Measurements from ENCODE around the gene HCFC1R1.
"Not testable (repeated sequence)": the region's sequence is repeated elsewhere in the genome, so short reads cannot be mapped to it uniquely, and the experiment has no call there.

Gene HCFC1R1

DNA sequence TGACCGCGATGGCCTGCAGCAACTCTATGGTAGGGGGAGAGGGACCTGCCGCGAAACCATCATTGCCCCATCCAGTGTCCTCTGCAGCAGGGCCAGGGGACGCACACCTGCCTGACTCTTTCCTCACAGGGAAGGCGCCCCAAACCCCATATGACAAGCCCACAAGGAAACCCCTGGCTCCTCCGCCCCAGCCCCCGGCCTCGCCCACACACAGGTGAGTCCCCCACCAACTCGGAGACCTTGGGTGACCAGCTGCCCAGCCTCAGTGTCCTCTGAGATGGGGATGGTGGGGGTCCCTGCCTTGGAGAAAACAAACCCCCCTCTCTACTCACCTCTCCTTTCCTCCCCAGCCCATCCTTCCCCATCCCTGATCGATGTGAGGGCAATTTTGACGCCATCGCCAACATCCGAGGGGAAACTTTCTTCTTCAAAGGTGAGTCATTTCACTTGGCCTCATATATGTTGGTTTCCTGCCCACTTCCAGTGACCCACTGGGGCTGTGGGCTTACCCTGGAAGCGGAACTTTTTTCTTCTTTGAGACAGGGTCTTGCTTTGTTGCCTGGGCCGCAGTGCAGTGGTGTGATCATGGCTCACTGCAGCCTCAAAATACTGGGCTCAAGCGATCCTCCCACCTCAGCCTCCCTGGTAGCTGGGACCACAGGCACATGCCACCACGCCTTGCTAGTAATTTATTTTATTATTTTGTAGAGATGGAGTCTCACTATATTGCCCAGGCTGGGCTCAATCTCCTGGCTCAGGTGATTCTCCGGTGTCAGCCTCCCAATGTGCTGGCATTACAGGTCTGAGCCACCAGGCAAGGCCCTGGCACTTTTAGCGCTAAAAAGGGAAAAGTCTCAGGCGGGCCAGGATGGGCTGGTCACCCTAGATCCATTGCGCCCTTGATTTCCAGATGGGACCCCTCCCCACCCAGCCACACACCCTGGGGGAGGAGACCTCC is 33.7 kb upstream of the HCFC1R1 start:
- no peak for DNase-seq (ENCODE audit: low spot score)
- FAIRE-seq = no peak

DNA sequence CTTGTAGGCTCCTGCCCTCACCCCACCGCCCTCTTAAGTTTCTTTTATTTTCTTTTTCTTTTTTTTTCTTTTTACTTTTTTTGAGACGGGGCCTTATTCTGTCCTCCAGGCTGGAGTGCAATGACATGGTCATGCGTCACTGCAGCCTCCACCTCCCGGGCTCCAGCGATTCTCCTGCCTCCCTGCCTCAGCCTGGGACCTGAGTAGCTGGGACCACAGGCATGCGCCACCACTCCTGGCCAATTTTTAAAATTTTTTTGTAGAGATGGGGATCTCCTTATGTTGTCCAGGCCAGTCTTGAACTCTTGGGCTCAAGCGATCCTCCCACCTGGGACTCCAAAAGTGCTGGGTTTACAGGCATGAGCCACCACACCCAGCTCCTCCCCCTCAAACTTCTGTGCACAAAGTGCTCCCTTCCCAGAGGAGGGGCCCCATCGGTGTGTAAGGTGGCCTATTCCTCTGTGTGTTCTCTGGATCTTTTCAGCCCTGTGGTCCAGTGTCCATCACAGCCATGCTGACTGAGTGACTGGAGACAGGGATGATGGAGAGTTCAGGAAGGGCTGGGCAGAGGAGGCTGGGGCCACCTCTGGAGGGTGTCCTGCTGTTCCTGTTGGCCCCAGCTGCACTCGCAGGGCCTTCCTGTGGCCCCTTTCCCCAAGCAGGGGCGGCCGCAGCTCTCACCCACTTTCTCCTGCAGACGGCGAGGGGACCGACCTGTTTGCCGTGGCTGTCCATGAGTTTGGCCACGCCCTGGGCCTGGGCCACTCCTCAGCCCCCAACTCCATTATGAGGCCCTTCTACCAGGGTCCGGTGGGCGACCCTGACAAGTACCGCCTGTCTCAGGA is 32.8 kb upstream of the HCFC1R1 start:
- FAIRE-seq (no peak), DNase-seq (ENCODE audit: low spot score) (no peak)

DNA sequence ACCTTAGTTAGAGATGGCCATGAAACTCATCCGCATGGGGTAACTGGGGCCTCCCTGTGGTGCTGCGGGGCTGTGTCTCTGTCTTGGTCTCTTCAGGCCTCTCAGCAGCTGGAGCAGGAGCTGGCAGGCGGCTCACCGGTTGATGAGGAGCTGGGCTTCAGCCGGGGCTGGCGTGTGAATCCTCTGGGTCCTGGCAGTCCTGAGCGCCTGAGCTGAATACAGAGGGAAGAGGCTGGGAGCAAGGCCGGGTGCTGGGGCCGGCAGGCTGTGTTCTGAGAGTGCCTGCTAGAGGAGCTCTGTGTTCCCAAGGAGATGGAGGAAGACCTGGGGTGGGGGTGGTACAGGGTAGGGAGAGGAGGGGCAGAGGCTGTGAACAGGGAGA is 32.0 kb upstream of the HCFC1R1 start:
- not testable (repeated sequence) for FAIRE-seq; DNase-seq (ENCODE audit: low spot score)

DNA sequence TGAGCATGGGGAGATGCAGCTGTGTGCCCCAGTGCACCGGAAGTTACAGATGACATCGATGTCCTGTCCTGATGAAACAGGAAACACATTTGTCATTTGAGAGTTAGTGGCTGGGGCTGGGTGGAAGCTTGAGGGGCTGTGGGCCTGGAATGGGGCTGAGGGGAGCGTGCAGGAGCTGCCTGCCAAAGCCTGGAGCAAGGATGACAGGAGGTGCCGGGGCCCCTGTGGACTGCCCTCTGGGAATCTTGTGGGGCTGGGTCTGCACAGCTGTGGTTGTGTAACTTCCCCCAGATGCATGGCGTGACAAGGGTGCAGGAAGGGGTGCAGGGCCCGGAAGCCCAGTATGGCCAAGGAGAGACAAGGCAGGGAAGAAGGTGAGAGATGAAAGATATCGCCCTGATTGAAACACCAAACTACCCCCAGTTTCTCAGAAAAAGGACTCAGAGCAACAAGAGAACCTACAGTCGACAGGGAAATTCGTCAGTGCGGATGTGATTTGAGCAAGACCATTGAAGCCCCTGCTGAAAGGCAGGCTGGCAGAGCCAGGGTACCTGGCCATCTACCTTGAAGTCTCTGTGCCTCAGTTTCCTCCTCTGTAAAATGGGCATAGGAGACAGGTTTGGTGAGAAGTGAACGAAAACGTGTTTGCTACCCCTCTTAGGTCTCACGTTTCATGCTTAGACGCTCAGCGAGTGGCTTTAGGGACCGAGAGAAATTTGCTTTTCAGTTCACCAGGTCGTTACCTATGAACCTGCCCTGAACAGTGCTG is 31.4 kb upstream of the HCFC1R1 start:
- DNase-seq (ENCODE audit: low spot score) = no peak
- no peak for FAIRE-seq

DNA sequence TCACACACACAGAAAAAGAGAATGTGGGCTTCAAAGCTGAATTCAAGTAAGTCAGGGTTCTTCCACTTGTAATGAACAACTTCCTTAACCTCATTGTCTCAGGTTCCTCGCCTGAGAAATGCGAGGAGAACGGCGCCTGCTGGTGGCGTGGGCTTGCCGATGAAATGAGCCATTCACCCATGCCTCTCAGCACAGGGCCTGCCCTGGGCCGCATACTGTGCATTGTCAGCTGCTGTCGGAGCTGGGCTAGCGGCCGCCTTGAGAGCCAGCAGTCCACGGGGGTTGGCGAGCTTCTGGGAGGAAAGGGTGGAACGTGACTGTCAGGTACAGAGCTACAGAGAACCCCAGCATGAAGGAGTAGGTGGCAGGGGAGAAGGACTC is 29.6 kb upstream of the HCFC1R1 start:
- not testable (repeated sequence) for FAIRE-seq; DNase-seq (ENCODE audit: low spot score)

DNA sequence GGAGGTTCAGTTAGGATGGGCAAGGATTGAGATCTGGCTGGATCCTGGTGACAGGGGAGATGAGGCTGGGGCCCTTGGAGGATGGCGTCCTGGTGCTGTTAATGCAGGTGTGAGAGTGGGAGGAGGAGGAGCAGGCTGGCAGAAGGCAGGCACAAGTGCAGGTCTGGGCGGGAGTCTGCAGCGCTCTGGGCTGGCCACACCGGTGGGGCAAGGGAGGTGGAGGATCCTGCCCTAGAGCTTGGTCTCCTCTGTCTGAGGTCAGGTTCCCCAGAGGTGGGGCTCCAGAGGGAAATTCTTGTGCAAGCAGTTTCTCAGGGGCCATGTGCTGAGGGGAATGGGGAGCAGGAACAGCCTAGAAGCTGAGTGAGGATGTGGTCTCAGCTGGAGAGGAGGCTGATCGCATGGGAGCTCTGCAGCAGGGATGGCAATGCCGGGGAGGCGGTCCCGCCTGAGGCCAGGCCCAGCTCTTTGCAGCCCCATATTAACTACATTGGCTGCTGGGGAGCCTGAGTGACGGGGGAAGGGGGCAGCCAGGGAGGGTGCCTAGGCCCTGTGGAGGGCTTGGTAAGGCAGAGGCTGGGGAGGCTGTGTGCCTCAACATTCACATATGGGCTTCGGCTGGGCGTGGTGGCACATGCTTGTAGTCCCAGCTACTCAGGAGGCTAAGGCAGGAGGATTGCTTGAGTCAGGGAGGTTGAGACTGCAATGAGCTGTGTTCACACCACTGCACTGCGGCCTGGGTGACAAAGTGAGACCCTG is 29.0 kb upstream of the HCFC1R1 start:
- DNase-seq (ENCODE audit: low spot score); FAIRE-seq: not testable (repeated sequence)

DNA sequence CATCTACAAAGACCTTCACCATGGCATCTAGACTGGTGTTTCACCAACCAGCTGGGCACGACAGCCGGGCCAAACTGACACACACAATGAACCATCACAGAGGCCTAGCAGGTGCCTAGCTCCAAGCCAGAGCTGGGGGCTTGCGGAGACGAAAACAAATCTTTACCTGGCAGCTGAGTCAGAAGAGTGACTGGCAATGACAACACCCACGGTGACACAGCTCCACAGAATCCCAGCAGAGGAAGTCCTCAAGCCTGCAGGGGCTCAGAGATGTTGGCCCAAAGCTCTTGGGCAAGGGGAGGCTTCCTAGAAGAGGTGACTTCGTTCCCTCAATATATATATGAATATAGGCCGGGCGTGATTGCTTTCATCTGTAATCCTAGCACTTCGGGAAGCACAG is 27.8 kb upstream of the HCFC1R1 start:
- FAIRE-seq (no peak), DNase-seq (ENCODE audit: low spot score) (no peak)

DNA sequence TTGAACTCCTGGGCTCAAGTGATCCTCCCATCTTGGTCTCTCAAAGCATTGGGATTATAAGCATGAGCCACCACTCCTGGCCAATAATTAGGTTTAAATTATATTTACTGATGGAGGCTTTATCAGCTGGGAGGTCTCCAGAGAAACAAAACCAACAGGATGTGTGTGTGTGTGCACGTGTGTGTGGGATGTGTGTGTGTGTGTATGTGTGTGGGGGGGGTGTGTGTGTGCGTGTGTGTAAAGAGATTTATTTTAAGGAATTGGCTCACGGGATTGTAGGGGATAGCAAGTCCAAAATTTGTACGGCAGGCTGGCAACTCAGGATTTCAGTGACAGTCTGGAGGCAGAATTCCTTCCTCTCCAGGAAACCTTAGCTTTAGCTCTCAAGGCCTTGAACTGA is 27.3 kb upstream of the HCFC1R1 start:
- DNase-seq (ENCODE audit: low spot score) (no peak), FAIRE-seq (no peak)

DNA sequence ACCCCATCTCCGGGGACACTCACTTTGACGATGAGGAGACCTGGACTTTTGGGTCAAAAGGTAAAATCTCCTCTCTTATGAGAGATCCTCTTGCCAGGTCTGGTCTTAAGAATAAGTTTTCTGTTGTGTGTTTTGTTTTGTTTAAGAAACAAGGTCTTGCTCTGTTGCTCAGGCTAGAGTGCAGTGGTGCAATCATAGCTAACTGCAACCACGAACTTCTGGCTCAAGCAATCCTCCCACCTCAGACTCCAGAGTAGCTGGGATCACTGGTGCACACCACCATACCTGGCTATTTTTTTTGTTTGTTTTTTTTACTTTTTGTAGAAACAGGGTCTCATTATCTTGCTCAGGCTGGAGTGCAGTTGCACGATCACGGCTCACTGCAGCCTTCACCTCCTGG is 26.7 kb upstream of the HCFC1R1 start:
- DNase-seq (ENCODE audit: low spot score) (no peak), FAIRE-seq (no peak)

DNA sequence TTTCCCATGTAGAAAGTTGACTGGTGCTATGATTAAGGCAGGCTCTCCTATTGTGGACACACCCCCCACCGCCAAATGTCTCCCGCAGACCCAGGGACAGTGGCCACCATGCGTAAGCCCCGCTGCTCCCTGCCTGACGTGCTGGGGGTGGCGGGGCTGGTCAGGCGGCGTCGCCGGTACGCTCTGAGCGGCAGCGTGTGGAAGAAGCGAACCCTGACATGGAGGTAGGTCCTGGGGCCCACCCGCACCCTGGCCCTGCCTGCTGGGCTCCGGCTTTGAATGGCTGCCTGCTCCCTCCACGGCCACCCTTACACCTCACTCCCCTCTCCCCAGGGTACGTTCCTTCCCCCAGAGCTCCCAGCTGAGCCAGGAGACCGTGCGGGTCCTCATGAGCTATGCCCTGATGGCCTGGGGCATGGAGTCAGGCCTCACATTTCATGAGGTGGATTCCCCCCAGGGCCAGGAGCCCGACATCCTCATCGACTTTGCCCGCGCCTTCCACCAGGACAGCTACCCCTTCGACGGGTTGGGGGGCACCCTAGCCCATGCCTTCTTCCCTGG is 26.3 kb upstream of the HCFC1R1 start:
- DNase-seq (ENCODE audit: low spot score) (no peak), FAIRE-seq (no peak)

DNA sequence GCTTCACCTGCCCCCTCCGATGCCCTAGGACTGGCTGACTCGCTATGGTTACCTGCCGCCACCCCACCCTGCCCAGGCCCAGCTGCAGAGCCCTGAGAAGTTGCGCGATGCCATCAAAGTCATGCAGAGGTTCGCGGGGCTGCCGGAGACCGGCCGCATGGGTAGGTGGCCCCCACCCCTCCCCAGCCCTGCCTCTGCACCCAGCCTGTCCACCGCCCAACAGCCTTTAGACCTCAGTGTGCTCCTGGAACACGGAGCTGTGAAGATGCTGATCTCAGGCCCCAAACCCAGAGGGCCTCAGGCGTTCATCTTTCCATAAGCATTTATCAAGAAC is 23.6 kb upstream of the HCFC1R1 start:
- no peak for FAIRE-seq
- no peak for DNase-seq (ENCODE audit: low spot score)

DNA sequence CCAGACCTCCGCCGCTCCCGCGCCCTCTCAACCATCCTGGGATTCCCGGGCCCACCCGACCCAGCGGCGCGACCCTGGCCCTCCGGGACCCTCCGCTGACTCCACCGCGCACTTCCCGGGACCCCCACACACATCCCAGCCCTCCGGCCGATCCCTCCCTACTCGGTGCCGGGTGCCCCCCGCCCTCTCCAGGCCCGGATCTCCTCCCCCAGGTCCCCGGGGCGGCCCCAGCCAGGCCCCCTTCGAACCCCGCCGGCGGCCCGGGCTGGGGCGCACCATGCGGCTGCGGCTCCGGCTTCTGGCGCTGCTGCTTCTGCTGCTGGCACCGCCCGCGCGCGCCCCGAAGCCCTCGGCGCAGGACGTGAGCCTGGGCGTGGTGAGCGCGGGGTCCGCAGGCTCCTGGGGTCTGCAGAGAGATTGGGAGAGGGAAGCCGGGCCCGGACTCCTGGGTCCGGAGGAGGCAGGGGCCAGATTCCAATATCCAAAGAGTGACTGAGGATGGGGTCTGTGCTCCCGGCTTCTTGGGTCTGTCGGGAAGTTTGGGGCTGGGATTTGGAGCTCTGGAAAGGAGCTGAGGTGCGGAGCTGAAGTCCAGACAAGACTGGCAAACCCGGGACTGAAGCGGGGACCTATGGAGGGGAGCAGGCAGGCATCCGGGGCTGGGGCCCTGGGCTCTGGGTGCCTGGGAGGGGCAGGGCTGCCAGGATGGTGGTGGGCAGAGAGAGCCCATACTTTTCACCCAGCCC is 23.1 kb upstream of the HCFC1R1 start:
- FAIRE-seq = no peak
- no peak for DNase-seq (ENCODE audit: low spot score)

DNA sequence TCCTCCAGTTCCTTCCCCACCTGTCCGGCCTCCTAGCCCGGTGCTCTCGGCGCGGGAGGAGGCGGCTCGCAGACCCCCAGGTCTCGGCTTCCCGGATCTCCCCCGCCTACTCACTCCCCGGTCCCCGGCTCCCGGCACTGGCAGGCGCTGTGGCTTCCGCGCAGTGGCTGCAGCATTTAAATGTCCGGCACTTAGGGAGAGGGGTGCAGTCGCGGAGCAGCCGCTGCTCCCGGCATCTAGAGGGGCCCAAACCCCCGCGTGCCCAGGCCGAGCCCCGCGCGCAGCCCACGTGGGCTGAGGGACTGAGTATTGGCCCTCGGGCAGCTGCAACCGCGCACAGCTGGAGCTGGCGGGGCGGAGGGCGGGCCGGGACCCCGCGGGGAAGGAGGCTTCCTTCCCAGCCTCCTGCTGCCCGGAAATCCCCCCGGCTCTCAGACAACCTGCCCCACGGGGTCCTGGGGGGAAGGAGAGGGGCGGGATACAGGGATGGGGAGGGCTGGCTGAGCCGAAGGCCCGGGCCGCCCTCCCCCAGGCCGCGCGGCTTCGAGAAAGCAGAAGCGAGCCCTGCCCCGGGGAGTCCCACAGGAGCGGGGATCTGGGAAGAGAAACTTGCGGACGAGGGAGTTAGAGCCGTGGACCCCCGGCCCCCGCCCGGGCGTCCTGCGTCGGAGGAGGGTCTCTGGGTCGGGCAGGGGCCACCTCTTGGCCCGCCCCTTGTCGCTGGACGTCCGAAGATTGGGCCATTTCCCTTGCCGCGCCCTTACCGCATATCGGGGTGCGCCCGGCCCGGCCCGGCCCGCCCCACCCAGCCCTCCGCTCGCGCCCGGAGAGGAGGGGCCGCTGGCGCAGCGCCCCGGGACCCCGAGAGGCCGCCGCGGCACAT is 22.3 kb upstream of the HCFC1R1 start, which contains the start of gene MMP25:
MMP25 (plus strand) TSS at position 804 of the 883 bp plus-strand sequence. CDS start 357 bp downstream, outside the sequence.
- FAIRE-seq (no peak), DNase-seq (ENCODE audit: low spot score) (no peak)

DNA sequence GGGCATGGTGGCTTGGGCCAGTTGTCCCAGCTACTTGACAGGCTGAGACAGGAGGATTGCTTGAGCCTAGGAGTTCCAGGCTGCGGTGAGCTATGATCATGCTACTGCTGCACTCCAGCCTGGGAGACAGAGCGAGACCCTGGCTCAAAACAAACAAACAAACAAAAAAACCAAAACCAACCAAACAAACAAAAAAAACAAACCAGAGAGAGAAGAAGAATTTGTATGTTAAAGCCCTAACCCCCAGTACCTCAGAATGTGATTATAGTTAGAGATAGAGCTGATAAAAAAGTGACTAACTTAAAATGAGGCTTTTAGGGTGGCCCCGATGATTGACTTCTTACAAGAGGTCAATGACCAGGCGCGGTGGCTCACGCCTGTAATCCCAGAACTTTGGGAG is 21.0 kb upstream of the HCFC1R1 start:
- DNase-seq (ENCODE audit: low spot score) (no peak), FAIRE-seq (no peak)

DNA sequence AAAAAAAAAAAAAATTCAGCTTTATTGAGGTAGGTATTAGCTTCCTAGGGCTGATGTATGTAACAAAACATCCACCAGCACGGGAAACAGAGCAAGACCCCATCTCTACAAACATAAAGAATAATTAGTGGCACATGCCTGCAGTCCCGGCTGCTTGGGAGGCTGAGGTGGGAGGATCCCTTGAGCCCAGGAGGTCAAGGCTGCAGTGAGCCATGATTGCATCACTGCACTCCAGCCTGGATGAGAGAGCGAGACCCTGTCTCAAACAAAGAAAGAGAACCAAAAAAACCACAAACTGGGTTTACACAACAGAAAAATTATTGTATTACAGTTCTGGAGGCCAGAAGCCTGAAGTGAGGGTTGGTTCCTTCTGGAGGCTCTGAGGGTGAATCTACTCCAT is 18.6 kb upstream of the HCFC1R1 start:
- FAIRE-seq = no peak
- DNase-seq (ENCODE audit: low spot score) = no peak

DNA sequence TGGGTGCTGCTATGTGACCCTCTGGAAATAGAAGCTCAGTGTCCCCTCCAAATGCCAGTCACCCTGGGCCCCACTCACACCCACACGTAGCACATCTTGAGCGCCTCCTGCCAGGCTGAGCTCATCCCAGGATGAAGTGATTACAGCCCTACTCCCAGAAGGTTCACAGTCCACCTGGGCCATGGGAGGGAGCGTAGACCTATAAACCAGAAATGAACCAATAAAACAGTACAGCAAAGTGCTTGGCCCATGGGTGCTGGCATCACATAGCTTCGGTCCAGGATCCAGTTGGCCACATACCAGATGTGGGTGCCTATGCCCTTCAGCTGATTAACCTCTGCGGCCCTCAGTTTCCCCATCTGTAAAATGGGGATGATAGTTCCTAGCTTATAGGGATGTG is 15.2 kb upstream of the HCFC1R1 start:
- DNase-seq (ENCODE audit: low spot score) (no peak), FAIRE-seq (no peak)

DNA sequence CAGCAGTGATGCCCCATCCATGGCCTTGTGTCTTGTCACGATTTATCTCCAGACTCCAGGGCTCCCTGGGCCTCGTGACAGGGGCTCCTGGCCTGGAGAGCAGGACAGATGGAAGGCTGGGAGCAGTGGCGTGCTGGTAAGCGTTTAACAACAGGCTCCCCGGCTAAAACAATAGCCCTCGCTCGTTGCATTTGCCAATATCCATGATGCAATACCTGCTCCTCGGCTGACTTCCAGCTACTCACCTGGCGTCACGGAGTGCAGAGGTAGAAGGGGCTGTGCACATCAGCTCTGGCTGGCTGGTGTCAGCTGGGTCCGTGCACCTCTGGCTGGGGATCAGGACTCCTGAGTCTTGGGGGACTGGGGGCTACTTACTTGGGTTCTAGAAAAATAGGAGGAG is 14.5 kb upstream of the HCFC1R1 start:
- DNase-seq (ENCODE audit: low spot score) = no peak
- FAIRE-seq = no peak

DNA sequence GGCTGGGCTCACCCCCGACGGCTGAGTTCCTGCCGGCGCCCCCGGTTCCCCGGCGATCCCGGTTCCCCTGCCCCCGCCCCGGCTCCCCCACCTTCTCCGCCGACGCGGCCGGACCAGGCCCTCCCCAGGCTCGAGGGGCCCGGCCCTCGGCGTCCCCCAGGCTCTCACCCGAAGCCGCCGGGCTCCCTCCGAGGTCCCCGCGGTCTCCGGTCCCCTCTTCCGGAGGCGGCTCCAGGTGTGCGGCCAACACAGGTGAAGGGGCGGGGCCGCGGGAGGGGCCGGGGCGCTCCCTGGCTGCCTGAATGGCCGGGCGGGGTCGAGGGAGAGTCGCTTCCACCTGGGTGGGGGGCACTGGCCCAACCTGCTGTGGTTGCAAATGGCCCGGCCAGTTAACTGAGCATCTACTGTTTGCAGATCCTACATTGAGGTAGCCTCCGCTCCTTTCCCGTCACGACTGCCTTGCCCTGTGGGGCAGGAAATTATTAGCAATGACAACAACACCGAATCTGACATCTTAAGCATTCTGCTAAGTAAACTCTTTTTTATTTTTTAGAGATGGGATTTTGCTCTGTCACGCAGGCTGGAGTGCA is 13.1 kb upstream of the HCFC1R1 start, which contains the start of gene BICDL2:
BICDL2 (minus strand) TSS at position 219 of the 590 bp plus-strand sequence. CDS start 1,448 bp downstream, outside the sequence.
- FAIRE-seq (no peak), DNase-seq (ENCODE audit: low spot score) (no peak)
